GM21367 (cell line): ENCODE results near the gene NUDT22.

Experiments used
- ATAC-seq: cut with Tn5 transposase; IDR thresholded peaks from one replicate; pipeline ENCODE4 v1.9.1; 2021; ENCODE audit not compliant: unreplicated experiment

NUDT22 gene, protein sequence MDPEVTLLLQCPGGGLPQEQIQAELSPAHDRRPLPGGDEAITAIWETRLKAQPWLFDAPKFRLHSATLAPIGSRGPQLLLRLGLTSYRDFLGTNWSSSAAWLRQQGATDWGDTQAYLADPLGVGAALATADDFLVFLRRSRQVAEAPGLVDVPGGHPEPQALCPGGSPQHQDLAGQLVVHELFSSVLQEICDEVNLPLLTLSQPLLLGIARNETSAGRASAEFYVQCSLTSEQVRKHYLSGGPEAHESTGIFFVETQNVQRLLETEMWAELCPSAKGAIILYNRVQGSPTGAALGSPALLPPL

GRCh38 chr11:64225608-64226506, at the start of gene NUDT22, which contains the start of gene TRPT1:
Gene NUDT22 (plus strand): TSS chr11:64226274. CDS start chr11:64226653, 379 bp downstream.
Gene TRPT1 (minus strand): TSS chr11:64226186. CDS start chr11:64225860, 326 bp downstream.
- ATAC-seq = no peak

GRCh38 chr11:64176751-64177150, 49.3 kb upstream of the NUDT22 start:
- no peak for ATAC-seq

DNA sequence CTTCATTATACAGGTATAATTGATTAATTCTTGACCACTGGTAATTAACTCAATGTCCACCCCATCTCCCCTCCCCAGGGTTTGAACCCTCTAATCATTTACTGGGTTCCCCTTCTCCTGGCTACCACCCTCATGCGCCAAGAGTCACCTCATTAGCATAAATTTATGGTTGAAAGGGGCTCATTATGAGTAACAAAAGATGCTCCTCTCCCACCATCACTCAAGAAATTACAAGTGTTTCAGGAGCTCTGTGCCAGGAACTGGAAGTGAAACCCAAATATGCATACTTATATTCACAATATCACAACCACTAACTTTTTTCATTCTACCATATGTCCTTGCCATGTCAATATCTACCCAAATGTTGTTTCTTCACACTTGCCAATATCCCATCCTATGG, 47.9 kb upstream of the NUDT22 start:
- ATAC-seq = no peak

DNA sequence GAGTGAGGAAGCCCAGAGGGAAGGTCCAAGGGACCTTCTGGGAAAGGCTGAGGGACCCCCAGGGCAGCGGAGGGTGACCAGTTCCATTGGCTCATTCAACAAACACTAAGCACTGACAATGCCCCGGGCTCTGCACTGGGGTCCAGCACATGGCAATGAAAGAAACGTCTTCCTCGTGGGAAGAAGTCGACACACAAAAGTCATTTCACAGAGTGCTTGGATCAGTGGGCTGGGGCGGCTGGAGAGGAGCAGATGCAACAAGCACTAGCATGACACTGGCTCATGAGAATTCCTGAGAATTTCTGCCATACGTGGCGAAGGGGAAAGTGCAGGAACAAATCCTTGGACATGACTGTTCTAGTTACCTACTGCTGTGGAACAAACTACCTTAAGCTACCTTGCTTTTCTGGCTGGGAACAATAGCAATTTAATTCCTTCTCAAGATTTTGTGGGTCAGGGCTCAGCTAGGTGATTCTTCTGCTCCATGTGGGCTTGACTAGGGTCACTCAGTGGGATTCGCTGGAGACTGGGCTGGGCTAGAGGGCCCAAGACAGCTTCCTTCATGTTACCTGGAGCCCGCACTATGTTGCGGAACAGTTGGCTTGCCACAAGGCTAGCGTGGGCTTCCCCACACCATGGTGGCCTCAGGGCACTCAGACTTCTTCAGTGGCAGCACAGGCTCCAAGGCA, 47.0 kb upstream of the NUDT22 start:
- no peak for ATAC-seq

DNA sequence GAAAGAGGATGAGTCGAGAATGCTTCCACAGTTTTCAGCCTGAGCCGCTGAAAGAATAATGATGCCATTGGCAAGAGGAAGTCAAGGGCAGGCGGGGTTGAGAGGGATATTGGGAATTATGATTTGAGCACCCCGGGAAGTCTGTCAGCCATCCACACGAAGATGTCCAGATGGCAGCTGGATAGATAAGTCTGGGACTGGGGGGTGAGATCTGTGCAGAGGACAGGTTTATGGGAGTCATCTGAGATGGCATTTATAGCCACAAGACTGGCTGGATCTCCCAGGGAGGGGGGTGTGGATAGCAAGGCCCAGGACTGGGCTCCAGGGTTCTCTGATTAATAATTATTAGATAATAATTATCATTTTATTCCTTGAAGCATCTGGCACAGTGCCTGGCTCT, 45.2 kb upstream of the NUDT22 start:
- no peak for ATAC-seq

- ATAC-seq = no peak
These were observed 44.3 kb upstream of the NUDT22 start for GRCh38 chr11:64181506-64182411.

- no peak for ATAC-seq
These were observed 42.2 kb upstream of the NUDT22 start for GRCh38 chr11:64183890-64184289.

DNA sequence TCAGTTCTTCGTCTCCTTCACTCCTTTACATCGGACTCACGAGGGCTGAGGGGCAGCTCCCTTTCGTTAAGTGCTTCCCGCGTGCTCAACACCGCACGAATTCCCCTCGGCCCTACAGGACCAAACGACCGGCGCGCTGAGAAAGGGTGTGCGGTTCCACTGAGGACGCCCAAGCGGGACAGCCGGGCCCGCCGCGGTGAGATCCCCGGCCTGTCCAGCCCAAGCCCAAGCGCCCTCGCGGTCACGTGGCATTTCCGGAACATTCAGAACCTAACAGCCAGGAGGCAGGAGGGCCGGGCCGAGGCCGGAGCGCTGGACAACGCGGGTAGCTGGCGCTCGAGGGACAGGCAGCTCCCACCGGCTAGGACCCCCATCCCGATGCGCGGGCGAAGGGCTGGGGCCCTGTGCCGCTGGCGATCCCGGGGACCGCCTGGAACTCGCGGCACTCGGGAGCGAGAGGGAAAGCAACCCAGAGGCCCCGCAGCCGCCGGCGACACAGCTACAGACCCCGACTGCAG, 40.8 kb upstream of the NUDT22 start:
- peak; percentile 7 for ATAC-seq

DNA sequence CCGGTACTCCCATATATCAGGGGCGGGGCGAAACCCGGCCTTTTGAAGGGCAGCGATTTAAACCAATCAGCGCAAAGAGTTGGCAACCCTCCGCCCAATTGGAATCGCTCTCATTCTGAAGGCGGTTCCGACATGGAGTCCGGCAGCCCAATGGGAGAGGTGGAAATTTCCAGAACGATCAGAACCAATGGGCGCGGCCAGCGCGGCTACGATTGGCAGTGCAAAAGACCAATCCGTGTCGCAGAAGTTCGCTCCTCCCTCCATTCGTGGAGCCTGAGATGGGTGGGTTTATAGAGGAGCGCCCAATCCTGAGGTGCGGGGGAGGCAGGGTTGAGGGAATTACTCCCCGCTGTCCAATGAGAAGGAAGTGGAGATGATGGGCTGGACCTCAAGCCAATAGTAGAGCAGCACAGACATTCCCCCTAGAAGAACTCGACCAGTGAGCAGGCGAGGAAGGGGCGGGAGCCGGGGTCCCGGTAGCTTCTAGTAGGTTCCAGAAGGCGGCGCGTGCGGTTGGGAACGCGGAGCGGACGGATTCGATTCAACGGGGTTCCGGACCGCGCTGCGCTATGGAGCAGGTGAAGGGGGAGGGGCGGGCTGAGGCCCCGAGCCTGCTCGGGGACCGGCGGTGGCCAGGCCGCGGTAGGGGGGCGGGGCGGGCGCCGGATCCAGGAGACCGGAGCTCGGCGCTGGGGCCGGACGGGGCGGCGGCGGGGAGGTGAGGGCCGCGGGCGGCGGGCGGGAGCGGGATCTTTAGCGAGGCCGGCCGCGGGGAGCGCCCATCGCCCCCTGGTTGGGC, 40.2 kb upstream of the NUDT22 start, which contains the start of gene STIP1:
TSS of gene STIP1 (plus strand) at position 479 of the 799 bp plus-strand sequence. CDS start at position 570, 91 bp downstream.
- ATAC-seq = peak; percentile 82

GRCh38 chr11:64186492-64187165, 39.4 kb upstream of the NUDT22 start:
- ATAC-seq = peak; percentile 4

DNA sequence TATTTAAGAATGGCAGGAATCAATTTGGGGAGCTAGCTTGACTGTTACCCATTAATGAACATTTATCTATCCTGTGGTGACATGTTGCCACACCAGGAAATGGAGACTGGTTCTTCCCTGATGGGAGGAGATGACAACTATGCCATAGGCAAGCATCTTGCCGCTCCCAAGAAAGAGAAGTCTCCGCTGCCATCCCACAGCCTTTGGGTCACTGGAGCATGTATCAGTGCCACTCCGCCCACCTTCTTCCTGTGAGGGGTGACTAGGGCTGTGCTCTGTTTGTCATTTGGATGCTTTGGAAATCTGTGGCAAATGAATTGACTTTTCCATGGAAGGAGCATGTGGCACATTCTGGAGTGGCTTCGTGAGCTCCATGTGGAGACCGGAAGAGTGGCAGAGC, 33.6 kb upstream of the NUDT22 start:
- no peak for ATAC-seq

- no peak for ATAC-seq
These were observed 29.4 kb upstream of the NUDT22 start for GRCh38 chr11:64196626-64197025.

- no peak for ATAC-seq
These were observed 27.6 kb upstream of the NUDT22 start for GRCh38 chr11:64198511-64198910.

DNA sequence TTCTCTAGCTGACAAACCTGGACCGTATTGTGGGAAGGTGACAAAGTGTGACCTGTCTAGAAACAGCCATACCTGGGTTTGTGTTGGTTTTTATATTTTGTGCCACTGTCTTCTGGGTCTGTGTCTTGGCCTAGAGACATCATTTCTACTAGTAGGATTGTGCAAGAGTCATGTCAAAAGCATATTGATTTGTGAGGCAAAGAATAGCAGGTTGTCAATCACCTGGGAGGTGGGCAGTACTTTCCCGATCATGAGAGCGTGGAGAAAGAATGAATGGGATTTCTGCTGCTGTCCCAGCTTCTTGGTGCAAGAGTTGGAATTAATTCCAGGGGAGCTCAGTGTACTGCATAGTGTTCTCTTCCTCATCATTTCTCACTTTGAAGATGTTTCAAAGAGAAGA, 24.5 kb upstream of the NUDT22 start:
- ATAC-seq = no peak

- ATAC-seq = no peak
These were observed 23.1 kb upstream of the NUDT22 start for GRCh38 chr11:64202992-64203391.

DNA sequence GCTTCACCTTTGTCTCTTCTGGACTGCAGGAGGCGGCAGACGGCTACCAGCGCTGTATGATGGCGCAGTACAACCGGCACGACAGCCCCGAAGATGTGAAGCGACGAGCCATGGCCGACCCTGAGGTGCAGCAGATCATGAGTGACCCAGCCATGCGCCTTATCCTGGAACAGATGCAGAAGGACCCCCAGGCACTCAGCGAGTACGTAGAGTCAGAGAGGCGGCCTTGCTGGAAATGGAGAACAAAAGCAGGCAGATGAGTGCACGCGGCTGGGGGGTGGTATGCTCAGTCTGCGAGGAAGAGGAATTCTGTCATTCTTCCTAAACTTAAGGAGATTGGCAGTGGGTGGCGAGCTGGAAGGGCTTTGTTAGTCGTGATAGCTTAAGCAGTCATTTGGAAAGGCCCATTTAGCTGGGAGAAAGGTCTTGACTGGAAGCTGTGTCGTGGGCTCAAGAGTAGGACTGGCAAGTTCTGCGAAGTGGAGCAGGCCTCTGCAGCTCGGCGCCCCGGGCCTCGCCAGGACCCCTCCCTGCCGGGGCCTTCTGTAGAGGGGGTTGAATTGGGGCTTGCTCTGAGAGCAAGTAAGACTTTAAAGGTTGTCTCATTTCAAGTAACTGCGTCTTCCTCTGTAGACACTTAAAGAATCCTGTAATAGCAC, 22.5 kb upstream of the NUDT22 start:
- no peak for ATAC-seq

DNA sequence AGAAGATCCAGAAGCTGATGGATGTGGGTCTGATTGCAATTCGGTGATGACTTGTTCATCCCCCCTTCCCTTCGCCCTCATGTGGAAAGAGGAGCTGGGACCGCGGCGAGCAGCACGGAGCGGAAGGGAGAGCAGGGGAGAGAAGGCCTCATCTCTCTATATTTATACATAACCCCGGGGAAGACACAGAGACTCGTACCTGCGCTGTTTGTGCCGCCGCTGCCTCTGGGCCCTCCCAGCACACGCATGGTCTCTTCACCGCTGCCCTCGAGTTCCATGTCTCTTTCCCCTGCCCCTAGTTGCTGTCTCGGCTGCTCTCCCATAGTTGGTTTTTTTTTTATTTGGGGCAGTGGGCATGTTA, 22.0 kb upstream of the NUDT22 start:
- ATAC-seq = no peak

GRCh38 chr11:64204464-64204989, 21.5 kb upstream of the NUDT22 start:
- no peak for ATAC-seq
